ENCODE measurements around the gene INPP4B.

DNA sequence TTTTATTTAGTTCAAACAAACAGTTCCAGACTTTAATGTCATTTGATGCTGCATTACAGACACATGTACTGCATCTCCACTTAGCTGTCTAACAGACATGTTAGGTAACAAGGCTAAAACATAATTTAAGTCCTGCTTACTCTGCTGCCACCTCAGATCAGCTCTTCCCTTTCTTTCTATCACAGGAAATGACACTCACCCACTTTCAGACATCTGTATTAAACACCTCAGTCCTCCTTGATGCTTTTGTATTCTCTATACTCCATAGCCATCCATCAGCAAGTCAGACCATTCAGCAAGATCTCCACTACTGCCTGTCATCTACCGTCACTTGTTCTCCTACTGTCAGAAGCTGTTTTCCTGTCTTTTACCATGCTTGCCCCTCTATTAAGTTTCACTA lies 804.3 kb downstream of the INPP4B start:
- TF ChIP-seq CTCF (conservative IDR thresholded peaks at IDR 0.05; ENCODE audit: low read depth, low read length): no peak
- no peak for TF ChIP-seq EZH2 (IDR thresholded peaks at IDR 0.05; ENCODE audit: low read length, unreplicated experiment)

All from PC-3 (cell line).